Kasumi-1 (cell line): Measurements from ENCODE around the gene PKP3.
"Not testable (repeated sequence)": the region's sequence is repeated elsewhere in the genome, so short reads cannot be mapped to it uniquely, and the experiment has no call there.

Experiments used
- DNase-seq, 2 experiments: peaks; one replicate each; lab custom pipeline; 2025; lab: John Stamatoyannopoulos, UW

Gene PKP3

GRCh38 chr11:362642-363442 lies 31.2 kb upstream of the PKP3 start:
- DNase-seq = no peak

- not testable (repeated sequence) for DNase-seq
Observed at GRCh38 chr11:363443-363805, 30.6 kb upstream of the PKP3 start.

GRCh38 chr11:363948-364761 lies 29.9 kb upstream of the PKP3 start:
- no peak for DNase-seq

GRCh38 chr11:364991-365725 lies 28.9 kb upstream of the PKP3 start:
- no peak for DNase-seq

- DNase-seq = no peak
Observed at GRCh38 chr11:365831-366230, 28.2 kb upstream of the PKP3 start.

- DNase-seq = no peak
Observed at GRCh38 chr11:367956-368413, 26.0 kb upstream of the PKP3 start.

- no peak for DNase-seq
Observed at GRCh38 chr11:368414-369335, 25.3 kb upstream of the PKP3 start.

GRCh38 chr11:369336-370018 lies 24.5 kb upstream of the PKP3 start, which contains the start of gene B4GALNT4:
Gene B4GALNT4, plus strand, starts transcription at chr11:369499. Its CDS starts 305 bp downstream, at chr11:369804.
- DNase-seq = no peak

GRCh38 chr11:370070-370941 lies 23.7 kb upstream of the PKP3 start:
- no peak for DNase-seq

- DNase-seq = no peak
Observed at GRCh38 chr11:371051-371450, 23.0 kb upstream of the PKP3 start.

GRCh38 chr11:371716-372590 lies 22.1 kb upstream of the PKP3 start:
- DNase-seq = no peak

- no peak for DNase-seq
Observed at GRCh38 chr11:372809-373715, 20.9 kb upstream of the PKP3 start.

- no peak for DNase-seq
Observed at GRCh38 chr11:373716-374551, 20.1 kb upstream of the PKP3 start.

- no peak for DNase-seq
Observed at GRCh38 chr11:375065-376025, 18.7 kb upstream of the PKP3 start.

GRCh38 chr11:376531-377173 lies 17.4 kb upstream of the PKP3 start:
- DNase-seq = no peak
